GM06990 (cell line): Measurements from ENCODE around the gene TM9SF1.
"Not testable (repeated sequence)": the region's sequence is repeated elsewhere in the genome, so short reads cannot be mapped to it uniquely, and the experiment has no call there.

Experiments used
- DNase-seq: peaks from one replicate; pipeline ENCODE4 v3.0.0-alpha.2; 2011; ENCODE audit not compliant: insufficient read length; ENCODE audit errors: extremely low read depth
- H3K27me3 ChIP-seq: replicated peaks from 2 replicates; pipeline ENCODE4 v1.6.0; 2011; ENCODE audit warnings: low read length; ENCODE audit not compliant: control insufficient read depth, insufficient read depth
- H3K36me3 ChIP-seq: 2 replicates; pipeline ENCODE4 v1.5.1; 2011; ENCODE audit warnings: low read length; ENCODE audit not compliant: control insufficient read depth, insufficient read depth
- H3K4me3 ChIP-seq: replicated peaks from 2 replicates; pipeline ENCODE4 v1.5.1; 2011; ENCODE audit warnings: low read depth, mild to moderate bottlenecking, control low read depth, low read length
- TF ChIP-seq, protein P1 (sequence below): IDR thresholded peaks from 2 replicates; pipeline ENCODE4 v1.5.1; 2011; ENCODE audit warnings: low read length, control low read depth, mild to moderate bottlenecking, inconsistent platforms; ENCODE audit not compliant: insufficient read depth, poor library complexity, severe bottlenecking

Gene TM9SF1

DNA sequence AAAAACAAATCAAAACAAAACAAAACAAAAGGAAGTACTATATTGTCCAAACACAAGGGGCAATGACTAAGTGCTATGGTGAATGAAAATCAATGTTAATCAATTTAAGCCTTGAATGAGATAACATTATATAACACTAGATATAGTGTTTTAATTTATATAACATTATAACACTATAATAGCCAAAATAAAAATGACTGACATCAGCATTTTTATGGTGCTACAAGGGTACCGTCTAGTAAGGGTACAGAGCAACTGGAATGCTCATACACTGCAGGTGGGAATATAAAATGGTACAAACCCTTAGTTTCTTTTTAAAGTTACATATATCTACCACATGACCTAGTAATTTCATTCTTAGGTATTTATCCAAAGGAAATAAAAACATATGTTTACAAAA is 31.2 kb upstream of the TM9SF1 start:
- no peaks in the 10 kb centered on the region; the same call in 1 of the 2 replicates for H3K36me3 ChIP-seq
- no peaks in the 10 kb centered on the region for H3K27me3 ChIP-seq
- no peak overlapping the region for H3K4me3 ChIP-seq
- TF ChIP-seq, protein P1, sequence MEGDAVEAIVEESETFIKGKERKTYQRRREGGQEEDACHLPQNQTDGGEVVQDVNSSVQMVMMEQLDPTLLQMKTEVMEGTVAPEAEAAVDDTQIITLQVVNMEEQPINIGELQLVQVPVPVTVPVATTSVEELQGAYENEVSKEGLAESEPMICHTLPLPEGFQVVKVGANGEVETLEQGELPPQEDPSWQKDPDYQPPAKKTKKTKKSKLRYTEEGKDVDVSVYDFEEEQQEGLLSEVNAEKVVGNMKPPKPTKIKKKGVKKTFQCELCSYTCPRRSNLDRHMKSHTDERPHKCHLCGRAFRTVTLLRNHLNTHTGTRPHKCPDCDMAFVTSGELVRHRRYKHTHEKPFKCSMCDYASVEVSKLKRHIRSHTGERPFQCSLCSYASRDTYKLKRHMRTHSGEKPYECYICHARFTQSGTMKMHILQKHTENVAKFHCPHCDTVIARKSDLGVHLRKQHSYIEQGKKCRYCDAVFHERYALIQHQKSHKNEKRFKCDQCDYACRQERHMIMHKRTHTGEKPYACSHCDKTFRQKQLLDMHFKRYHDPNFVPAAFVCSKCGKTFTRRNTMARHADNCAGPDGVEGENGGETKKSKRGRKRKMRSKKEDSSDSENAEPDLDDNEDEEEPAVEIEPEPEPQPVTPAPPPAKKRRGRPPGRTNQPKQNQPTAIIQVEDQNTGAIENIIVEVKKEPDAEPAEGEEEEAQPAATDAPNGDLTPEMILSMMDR = no peak
- no peak for DNase-seq

GRCh38 chr14:24224618-24225071 is 29.4 kb upstream of the TM9SF1 start:
- H3K36me3 ChIP-seq = no peaks in the 10 kb centered on the region; the same call in 1 of the 2 replicates
- DNase-seq = no peak
- H3K27me3 ChIP-seq = no peaks in the 10 kb centered on the region
- H3K4me3 ChIP-seq = no peak overlapping the region
- TF ChIP-seq, protein P1 = no peak

- not testable (repeated sequence) for H3K4me3 ChIP-seq, DNase-seq, H3K27me3 ChIP-seq, H3K36me3 ChIP-seq
Measured at GRCh38 chr14:24222987-24223386, 27.7 kb upstream of the TM9SF1 start.

GRCh38 chr14:24219521-24219920 is 24.3 kb upstream of the TM9SF1 start:
- TF ChIP-seq, protein P1 = no peak
- no peak for DNase-seq
- peaks cover 3% of the 10 kb centered on the region; the same call in 1 of the 2 replicates for H3K36me3 ChIP-seq
- no peaks in the 10 kb centered on the region for H3K27me3 ChIP-seq
- no peak overlapping the region for H3K4me3 ChIP-seq

- TF ChIP-seq, protein P1 = no peak
- Histone ChIP-seq H3K4me3 (no peak overlapping the region), H3K27me3 (no peaks in the 10 kb centered on the region), H3K36me3 (peaks cover 3% of the 10 kb centered on the region; the same call in 1 of the 2 replicates)
- no peak for DNase-seq
Measured at GRCh38 chr14:24219080-24219479, 23.8 kb upstream of the TM9SF1 start.

- DNase-seq = not testable (repeated sequence)
Measured at GRCh38 chr14:24216876-24217275, 21.6 kb upstream of the TM9SF1 start.

GRCh38 chr14:24216345-24216699 is 21.1 kb upstream of the TM9SF1 start:
- H3K4me3 ChIP-seq = peak overlapping the region; percentile 92; the same call in 1 of the 2 replicates
- H3K27me3 ChIP-seq = no peaks in the 10 kb centered on the region
- no peak for DNase-seq
- peaks cover 5% of the 10 kb centered on the region for H3K36me3 ChIP-seq
- TF ChIP-seq, protein P1 = no peak

More at GRCh38 chr14:24216876-24217275, 21.6 kb upstream of the TM9SF1 start:
- not testable (repeated sequence) for H3K27me3 ChIP-seq, H3K4me3 ChIP-seq, H3K36me3 ChIP-seq
